Hippocampal formation (tissue), 2 donors: ENCODE results near the gene GMNN.
A peak's percentile ranks its signal among the peaks of the same experiment; 100 is the strongest.

Experiments used
- DNase-seq, 2 donors: peaks; one replicate each; lab custom pipeline; 2025; lab: John Stamatoyannopoulos, UW

The GMNN gene

DNA sequence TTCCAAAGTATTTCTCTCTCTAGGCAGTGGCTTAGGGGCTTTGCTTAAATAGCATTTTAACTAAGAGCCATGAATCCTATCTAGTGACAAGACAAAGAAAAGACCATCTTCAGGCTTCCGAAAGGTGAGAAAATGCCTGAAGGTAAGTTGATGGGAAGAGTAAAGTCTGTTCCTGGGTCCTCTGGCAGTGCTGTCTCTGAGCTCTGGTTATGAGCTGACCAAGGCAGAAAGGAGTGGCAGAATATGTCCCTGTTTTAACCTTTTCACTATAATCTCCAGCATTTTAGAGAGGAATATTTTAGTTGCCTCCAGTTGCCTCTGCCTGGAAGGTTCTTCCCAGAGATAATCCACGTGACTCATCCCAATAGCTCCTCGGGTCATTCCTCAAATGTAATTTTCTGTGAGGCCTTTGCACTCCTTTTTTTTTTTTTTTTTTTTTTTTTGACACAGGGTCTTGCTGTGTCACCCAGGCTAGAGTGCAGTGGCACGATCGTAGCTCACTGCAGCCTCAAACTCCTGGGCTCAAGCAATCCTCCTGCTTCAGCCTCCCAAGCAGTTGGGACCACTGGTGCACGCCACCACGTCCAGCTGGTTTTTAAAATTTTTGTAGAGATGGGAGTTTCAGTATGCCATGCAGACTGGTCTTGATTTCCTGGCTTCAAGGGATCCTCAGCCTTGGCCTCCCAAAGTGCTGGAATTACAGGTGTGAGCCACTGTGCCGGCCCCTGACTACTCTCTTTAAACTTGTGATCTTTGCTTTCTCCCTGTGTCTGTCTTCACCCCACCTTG, 27.7 kb downstream of the GMNN start:
- no peak for DNase-seq

DNA sequence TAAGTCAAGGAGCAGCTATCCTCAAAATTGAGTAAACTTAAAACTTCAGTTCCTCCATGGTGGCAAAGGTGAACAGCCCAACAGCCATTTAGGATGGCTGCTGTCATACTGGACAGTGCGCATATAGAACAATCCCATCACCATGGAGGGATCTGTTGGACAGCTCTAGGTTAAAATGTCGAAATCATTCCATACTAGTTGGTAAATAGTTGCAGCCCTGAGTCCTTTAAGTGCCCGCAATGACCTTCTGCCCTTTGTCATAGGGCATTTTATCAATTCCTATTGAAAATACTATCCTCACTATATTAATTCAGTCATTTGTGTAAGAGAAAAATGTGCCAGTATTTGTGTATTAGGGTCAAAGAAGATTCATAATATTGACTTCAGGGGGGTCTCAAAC, 32.8 kb downstream of the GMNN start:
- DNase-seq = no peak

DNA sequence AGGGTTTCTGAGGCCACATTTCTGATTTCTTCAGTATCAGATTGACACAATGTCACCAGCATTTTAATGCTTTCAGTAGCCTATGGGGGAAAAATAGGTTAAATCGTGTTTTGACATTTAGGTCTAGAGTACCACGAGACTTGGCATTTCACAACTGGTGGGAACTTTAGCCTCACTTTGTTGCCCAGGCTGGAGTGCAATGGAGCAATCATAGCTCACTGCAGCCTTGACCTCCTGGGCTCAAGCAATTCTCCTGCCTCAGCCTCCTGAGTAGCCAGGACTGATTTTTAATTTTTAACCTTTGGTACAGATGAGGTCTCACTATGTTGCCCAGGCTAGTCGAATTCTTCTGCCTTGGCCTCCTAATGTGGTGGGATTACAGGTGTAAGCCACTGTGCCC, 35.0 kb downstream of the GMNN start:
- no peak for DNase-seq

DNA sequence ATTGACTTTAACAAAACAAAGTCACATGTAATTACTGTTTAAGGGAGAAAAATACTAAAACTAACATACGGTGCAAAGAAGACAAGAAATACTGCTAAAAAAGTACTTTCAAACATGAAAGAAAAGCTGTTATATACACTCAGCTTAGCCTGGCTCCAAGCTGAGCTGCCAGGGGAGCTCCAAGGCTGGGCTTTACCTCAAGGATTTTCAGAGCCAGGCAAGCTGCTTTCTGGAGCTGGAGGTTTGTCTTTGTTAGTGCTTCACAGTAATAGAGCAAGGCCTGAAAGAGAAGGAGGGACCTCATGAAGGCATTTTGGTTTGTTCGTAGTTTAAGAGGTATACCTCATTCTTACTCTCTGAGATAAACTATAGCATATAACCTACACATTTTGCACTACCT, 43.6 kb downstream of the GMNN start:
- DNase-seq = no peak

DNA sequence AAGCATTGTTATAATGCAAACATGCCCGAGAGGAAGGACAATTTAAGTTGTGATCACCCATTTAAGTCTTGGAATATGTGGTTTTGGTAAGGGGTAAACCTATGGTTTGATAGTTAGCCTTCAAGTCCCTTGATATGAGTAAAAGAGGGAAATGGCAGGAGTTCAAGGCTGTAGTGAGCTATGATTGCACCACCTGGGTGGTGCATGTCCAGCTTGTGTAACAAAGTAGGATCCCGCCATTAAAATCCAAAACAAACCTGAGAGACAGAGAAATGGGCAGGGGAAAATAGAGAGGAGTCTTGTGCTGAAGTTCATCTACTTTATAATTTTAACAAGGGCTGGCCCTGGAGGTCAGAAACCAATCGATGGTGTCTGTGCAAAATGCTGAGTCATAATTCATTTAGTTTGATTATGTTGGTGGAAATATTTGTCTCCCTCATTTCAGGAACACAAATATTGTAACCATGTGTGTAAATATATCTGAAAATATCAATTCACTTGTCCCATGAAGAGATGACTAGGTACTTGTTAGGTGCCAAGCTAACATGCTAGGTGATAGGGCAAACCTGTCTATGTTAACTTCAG, 47.2 kb downstream of the GMNN start:
- DNase-seq = no peak

DNA sequence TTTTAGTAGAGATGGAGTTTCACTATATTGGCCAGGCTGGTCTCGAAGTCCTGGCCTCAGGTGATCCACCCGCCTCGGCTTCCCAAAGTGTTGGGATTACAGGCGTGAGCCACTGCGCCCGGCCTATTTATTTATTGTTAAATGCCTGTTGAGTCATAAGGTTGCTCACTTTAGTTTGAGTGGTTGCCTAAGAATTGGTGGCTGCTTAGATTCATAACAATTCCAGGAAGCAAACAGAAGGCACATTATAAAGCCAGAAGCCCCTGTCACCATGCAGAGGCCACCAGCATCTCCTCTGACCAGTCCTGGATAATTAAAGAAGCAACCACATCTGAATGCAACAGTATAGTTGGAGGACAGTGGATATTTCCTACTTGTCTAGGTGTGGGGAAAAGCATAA, 48.0 kb downstream of the GMNN start:
- no peak for DNase-seq

DNA sequence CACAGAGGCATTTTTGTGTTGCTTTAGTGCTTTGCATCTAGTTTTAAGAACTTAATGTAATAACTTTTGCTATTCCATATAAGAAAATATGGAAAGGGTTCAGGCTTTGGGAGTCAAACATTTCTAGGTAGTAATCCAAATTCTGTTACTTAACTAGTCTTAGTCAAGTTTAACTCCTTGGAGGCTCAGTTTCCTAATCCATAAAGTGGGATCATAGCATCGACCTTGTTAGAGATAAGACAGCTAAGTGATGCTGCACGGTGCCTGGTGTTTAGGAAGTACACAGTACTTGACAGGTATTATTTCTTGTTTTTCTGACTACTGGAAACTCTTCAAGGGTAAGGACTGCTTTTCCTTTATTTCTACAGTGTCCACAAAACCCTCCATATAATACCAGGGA, 48.4 kb downstream of the GMNN start:
- no peak for DNase-seq

DNA sequence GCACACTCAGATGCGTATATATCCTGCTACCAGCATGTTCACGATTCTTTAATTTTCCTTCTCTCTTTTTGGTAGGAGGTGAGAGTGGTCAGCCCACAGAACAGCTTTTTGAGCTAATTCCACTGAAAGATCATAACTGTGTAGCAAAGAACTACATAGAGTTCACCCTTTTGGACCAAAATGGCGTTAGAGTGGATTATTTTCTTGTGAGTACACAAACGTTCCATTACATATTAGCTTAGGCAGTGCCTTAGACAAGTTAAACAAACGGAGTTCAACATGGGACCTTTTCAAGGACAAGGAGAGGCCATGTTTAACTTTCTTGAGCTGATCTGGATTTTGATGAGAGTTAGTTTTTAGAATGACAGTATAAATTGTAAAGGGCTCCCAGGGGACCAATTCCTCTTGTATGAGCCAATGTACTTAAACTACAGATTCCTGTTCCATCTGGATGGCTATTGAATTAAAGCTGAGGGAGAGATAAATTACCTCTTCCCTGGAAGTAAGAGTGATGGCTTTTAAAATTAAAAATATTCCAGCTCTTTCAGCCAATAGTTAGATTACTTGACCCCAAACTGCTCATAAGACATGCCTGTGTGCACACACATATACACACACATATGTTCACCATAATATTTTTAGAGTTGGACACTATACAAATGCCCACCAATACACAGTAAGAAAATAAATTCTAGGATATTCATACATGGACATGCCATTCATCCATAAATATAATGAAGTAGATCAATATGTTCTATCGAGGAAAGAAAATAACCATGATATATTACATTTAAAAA, 49.6 kb downstream of the GMNN start:
- DNase-seq = no peak

DNA sequence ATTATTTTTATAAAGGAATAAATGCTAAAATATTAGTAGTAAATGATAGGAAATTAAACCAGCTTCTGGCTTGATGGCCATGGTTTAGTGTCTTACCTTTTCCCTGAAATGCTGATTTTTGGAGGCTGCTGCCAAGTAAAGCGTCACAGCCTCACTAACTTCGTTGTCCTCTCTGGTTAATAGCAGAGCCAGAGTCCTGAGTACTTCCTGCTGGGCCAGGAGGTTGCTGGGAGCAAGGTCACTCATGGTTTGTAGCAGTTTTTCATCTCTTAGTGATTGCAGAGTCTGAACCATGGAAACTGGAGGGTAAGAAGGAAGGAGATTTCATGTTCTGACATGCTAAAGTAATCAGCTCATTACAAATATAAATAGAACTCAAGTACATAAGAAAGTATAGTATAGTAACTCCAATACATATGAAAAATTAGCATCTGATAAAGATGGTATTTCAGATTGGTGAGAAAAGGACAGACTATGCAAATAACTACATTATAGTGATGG, 50.4 kb downstream of the GMNN start:
- no peak for DNase-seq

DNA sequence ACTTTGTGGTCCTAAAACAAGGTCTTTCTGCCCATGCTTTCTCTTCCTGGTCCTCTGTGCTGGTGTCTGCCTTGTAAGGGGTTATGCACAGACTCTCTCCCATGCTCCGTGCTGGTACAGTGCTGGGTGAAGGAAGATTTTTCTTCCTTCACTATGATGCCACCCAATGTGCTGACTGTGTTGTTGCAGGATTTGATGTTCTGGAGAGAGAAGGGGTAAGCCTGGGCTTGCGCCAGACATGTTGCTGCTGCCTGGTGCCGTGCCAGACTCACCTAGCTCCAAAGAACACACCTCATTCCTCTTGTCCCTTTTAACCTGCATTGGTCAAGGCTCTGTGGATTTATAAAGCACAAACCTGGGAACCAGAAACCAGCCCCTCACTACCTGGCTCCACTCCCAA, 52.4 kb downstream of the GMNN start:
- DNase-seq = no peak

DNA sequence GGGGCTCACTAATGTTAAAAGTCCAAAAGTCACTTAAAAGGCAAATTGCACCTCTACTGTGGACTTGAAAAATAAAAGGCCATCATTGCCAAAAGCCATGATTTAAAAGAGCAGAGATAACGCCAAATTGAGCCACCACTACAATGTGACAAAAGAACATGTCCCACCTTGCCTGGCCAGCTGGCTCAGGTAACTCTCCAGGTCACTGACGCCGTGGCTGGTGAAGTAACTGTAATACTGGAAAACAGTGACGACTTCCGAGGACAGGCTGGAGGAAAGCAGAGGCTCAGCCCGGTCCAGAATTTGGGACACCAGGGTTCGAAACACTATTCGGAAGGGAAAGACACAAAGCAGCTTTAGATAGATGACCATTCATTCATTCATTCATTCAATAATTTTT, 53.2 kb downstream of the GMNN start:
- no peak for DNase-seq

DNA sequence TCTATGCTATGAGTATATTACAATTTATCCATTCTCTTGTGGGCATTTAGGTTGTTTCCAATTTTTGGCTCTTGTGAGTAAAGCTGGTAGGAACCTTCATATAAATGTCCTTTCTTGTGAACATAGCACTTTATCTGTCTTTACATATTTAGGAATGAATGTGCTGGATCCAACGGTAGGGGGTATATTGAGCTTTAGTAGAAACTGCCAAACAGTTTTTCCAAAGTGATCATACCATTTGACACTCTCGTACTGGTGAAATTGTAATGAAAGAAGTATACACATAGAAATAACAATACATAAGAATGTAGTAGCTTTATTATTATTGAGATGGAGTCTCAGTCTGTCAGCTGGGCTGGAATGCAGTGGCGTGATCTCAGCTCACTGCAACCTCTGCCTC, 54.9 kb downstream of the GMNN start:
- no peak for DNase-seq

DNA sequence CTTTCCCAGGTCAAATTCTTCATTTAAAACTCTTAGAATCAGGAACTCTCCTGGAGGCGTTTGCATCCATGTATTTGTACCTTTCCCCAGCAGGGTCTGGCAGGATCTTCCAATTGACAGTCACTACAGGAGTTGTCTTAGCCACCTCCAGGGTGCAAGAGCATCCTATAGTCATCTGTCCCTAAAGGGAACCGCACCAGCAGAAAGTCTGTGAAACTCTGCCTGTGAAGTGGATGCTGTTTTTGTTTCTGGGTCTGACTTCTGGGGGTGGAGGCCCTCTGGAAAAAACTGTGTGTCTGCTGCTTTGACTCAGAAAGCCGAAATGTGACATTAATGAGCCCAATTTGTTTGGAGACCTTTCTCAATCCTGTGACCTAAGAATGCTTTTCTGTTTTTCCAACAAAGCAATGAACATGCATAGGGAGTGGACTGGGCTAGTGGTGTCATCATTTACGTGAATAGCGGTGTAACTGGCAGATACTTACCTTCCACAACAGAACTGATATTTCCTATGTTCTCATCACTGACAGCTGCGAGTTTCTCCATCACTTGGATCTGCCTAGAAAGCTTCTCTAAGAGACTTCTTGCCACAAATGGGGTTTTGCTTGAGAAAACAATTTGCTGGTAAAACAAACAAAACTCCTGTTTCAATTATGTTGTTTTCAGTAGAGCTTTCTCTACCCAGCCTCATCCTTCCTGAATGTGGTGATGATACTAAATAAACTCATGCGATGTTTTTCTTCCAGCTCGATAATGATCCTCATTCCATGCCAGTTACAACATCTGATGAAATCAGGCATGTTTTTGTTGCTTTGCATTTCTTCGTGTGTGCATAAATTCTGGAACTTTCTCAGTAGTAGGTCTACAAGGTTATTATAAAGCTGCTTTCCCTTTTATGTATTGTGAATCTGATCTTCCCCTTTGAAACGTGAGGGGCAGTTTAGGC, 57.3 kb downstream of the GMNN start:
- no peak for DNase-seq

DNA sequence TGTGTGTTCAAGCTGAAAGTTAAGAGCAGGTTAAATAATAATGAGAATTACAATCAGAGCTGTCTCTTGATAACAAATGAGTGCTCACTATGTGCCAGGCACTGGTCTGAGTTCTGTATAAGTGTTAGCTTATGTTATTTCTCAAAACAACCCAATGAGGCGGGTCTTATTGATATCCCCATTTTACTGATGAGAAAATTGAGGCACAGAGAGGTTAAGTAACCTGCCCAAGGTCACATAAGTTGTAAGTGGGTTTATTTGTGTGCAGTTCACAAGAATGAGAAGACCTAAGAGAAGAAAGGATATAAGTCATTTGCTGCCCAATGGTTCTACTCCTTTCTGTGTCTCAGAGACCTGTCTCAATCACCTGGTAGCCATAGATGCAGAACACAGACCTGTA, 58.1 kb downstream of the GMNN start:
- no peak for DNase-seq

DNA sequence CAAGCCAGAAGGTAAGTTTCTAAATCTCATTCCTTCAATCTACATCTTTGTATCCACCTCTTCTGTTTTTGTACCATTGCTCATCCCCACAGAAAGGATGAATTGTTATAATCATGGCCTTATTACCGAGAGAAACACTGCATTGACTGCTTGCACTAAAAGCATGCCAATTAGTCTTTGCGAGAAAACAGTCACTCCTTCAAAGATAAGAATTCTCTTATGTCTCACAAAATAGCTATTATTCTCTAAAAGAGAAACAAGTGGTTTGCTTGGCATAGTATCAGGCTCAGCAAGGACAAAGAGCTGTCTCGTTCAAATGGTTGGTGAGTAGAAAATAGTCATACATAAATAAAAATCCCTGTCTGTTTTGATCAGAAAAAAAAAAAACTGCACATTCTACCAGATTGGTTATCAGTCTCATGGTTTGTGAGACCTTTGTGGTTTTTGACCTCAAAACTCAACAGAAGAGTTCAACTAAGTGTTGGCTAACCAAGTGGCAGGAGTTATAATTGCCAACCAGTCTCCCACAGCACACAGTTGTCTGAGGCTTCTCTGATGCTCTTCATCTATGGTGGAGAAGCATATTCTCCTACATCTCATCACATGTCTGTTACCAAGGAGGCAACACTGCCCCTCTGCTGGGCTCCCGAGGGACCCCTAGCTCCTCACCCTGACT, 59.1 kb downstream of the GMNN start:
- peak in 1 of 2 donors; percentile 15 for DNase-seq
